HUES64 (cell line): Measurements from ENCODE around the gene TCF12.
A peak's percentile ranks its signal among the peaks of the same experiment; 100 is the strongest.
"Not testable (repeated sequence)": the region's sequence is repeated elsewhere in the genome, so short reads cannot be mapped to it uniquely, and the experiment has no call there.

Experiments used
- H3K27ac ChIP-seq: 2 replicates; pipeline ENCODE4 v1.7.0; 2013; ENCODE audit warnings: low read depth, low read length, inconsistent platforms
- H3K27me3 ChIP-seq: 2 replicates; pipeline ENCODE4 v1.6.1; 2013; ENCODE audit warnings: mild to moderate bottlenecking, low read length; ENCODE audit not compliant: insufficient read depth
- H3K36me3 ChIP-seq: 2 replicates; pipeline ENCODE4 v1.6.1; 2013; ENCODE audit warnings: mild to moderate bottlenecking, low read length; ENCODE audit not compliant: insufficient read depth
- H3K4me1 ChIP-seq: 2 replicates; pipeline ENCODE4 v1.6.1; 2013; ENCODE audit warnings: mild to moderate bottlenecking, low read length, moderate library complexity; ENCODE audit not compliant: insufficient read depth
- H3K4me3 ChIP-seq: 2 replicates; pipeline ENCODE4 v1.5.1; 2013; ENCODE audit warnings: mild to moderate bottlenecking, low read length, moderate library complexity
- H3K9ac ChIP-seq: 2 replicates; pipeline ENCODE4 v1.6.1; 2013; ENCODE audit warnings: mild to moderate bottlenecking, low read depth, low read length
- H3K9me3 ChIP-seq: 2 replicates; pipeline ENCODE4 v1.6.1; 2013; ENCODE audit warnings: low read depth, low read length; ENCODE audit not compliant: insufficient read depth
- WGBS: fragments of 150-250, 120-280 bp; methylation state at CpG from one replicate; pipeline ENCODE4 v1.1.7; 2013; ENCODE audit warnings: missing lambda C conversion rate; 5-methylcytosine and 5-hydroxymethylcytosine counted together

Gene TCF12

GRCh38 chr15:56946150-56946549, 27.7 kb downstream of the TCF12 start:
- Histone ChIP-seq H3K9me3 (peaks cover 8% of the 10 kb centered on the region; the same call in 1 of the 2 replicates), H3K4me1 (peaks cover 15% of the 10 kb centered on the region; the same call in 1 of the 2 replicates), H3K27me3 (no peaks in the 10 kb centered on the region), H3K4me3 (no peak overlapping the region), H3K27ac (no peak overlapping the region), H3K36me3 (peaks cover 4% of the 10 kb centered on the region), H3K9ac (no peak overlapping the region)
- WGBS = 96% methylated on average over 3 of the region's 3 CpGs

- H3K9ac ChIP-seq = no peak overlapping the region
- 94% methylated on average over 6 of the region's 6 CpGs for WGBS
- H3K36me3 ChIP-seq = peaks cover 4% of the 10 kb centered on the region
- H3K4me1 ChIP-seq = 0 out of 2 replicates have a peak, but pooled peaks cover 5% of the 10 kb centered on the region
- no peak overlapping the region for H3K27ac ChIP-seq
- peaks cover 8% of the 10 kb centered on the region; the same call in 1 of the 2 replicates for H3K9me3 ChIP-seq
- H3K27me3 ChIP-seq = no peaks in the 10 kb centered on the region
- no peak overlapping the region for H3K4me3 ChIP-seq
These were observed 29.7 kb downstream of the TCF12 start for GRCh38 chr15:56948000-56948763.

DNA sequence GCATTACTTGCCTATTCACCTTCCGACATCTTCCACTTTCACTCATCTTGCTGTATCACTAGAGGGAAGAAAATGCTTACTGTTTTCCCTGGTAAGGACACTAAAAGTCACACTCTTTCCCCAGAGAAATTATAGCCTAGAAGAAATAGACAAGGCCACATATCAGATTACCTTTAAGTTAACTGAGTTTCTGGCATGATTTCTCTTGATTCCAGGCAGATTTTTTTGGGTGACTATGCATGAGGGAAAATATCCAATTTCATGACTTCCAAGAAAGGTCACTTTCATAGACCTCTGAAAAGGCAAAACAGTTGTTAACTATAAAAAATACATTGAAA, 30.3 kb downstream of the TCF12 start:
- H3K27me3 ChIP-seq = no peaks in the 10 kb centered on the region
- 97% methylated on average over 1 of the region's 1 CpG for WGBS
- H3K27ac ChIP-seq = no peak overlapping the region
- H3K9me3 ChIP-seq = peaks cover 8% of the 10 kb centered on the region; the same call in 1 of the 2 replicates
- 0 out of 2 replicates have a peak, but pooled peaks cover 5% of the 10 kb centered on the region for H3K4me1 ChIP-seq
- no peak overlapping the region for H3K9ac ChIP-seq
- H3K36me3 ChIP-seq = peaks cover 4% of the 10 kb centered on the region
- H3K4me3 ChIP-seq = no peak overlapping the region

DNA sequence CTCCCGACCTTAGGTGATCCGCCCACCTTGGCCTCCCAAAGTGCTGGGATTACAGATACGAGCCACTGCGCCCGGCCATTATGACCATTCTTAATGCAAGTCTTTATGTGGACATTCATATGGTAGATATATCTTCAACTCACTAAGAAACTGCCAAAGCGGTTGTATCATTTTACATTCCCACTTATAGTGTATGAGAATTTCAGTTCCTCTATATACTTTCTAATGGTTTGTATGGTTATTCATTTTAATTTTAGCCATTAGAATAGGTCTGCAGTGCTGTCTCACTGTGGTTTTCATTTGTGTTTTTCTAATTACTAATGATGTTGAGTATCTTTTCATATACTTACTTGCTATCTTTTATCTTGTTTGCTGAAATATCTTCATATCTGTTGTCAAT, 32.5 kb downstream of the TCF12 start:
- Histone ChIP-seq H3K4me3 (no peak overlapping the region), H3K9ac (no peak overlapping the region), H3K4me1 (0 out of 2 replicates have a peak, but pooled peaks cover 5% of the 10 kb centered on the region), H3K36me3 (peaks cover 2% of the 10 kb centered on the region), H3K9me3 (peaks cover 3% of the 10 kb centered on the region; the same call in 1 of the 2 replicates), H3K27ac (no peak overlapping the region), H3K27me3 (no peaks in the 10 kb centered on the region)
- 97% methylated on average over 3 of the region's 6 CpGs for WGBS

GRCh38 chr15:56953790-56954189, 35.3 kb downstream of the TCF12 start:
- no CpG with 5 or more reads among the region's 1 CpG for WGBS

DNA sequence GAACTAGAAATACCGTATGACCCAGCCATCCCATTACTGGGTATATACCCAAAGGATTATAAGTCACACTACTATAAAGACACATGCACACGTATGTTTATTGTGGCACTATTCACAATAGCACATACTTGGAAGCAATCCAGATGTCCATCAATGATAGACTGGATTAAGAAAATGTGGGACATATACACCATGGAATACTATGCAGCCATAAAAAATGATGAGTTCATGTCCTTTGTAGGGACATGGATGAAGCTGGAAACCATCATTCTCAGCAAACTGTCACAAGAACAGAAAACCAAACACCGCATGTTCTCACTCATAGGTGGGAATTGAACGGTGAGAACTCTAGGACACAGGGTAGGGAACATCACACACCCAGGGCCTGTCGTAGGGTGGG, 36.6 kb downstream of the TCF12 start:
- not testable (repeated sequence) for H3K4me3 ChIP-seq, H3K9ac ChIP-seq, H3K27ac ChIP-seq, H3K27me3 ChIP-seq, H3K9me3 ChIP-seq, H3K36me3 ChIP-seq
- peaks cover 29% of the 10 kb centered on the region for H3K4me1 ChIP-seq
- WGBS = over 99% methylated on average over 5 of the region's 5 CpGs

More at GRCh38 chr15:56953790-56954189, 35.3 kb downstream of the TCF12 start:
- H3K27ac ChIP-seq = no peak overlapping the region
- H3K27me3 ChIP-seq = no peaks in the 10 kb centered on the region
- no peak overlapping the region for H3K4me3 ChIP-seq
- H3K36me3 ChIP-seq = no peaks in the 10 kb centered on the region; the same call in 1 of the 2 replicates
- H3K9ac ChIP-seq = no peak overlapping the region
- H3K4me1 ChIP-seq = peaks cover 26% of the 10 kb centered on the region
- no peaks in the 10 kb centered on the region; the same call in 1 of the 2 replicates for H3K9me3 ChIP-seq

- no peaks in the 10 kb centered on the region; the same call in 1 of the 2 replicates for H3K36me3 ChIP-seq
- no peaks in the 10 kb centered on the region for H3K27me3 ChIP-seq
- no peak overlapping the region for H3K4me3 ChIP-seq
- H3K9ac ChIP-seq = no peak overlapping the region
- no peaks in the 10 kb centered on the region; the same call in 1 of the 2 replicates for H3K9me3 ChIP-seq
- peaks cover 29% of the 10 kb centered on the region for H3K4me1 ChIP-seq
- H3K27ac ChIP-seq = no peak overlapping the region
These were observed 38.1 kb downstream of the TCF12 start for GRCh38 chr15:56956538-56956937.

GRCh38 chr15:56957812-56958406, 39.5 kb downstream of the TCF12 start:
- Histone ChIP-seq H3K4me1 (peaks cover 39% of the 10 kb centered on the region), H3K36me3 (no peaks in the 10 kb centered on the region; the same call in 1 of the 2 replicates), H3K27ac (peak overlapping the region; percentile 14), H3K9me3 (no peaks in the 10 kb centered on the region; the same call in 1 of the 2 replicates), H3K27me3 (no peaks in the 10 kb centered on the region), H3K9ac (no peak overlapping the region), H3K4me3 (no peak overlapping the region)
- 38% methylated on average over 5 of the region's 5 CpGs for WGBS

DNA sequence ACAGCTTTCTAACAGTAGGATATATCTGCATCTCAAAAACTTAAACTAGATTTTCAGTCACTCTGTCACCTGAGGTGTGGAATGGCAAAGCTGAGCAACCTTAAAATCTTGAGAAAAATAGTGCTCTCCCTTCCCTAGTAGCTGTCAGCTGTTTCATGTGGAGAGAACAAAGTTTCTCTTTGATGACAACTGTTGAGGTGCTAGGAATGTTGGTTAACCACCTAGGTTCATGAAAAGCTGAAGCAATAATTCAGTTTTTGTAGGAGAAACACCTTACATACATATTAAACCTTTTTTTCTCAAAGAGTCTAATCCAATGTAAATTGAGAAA, 40.8 kb downstream of the TCF12 start:
- peaks cover 52% of the 10 kb centered on the region for H3K4me1 ChIP-seq
- no peak overlapping the region for H3K27ac ChIP-seq
- H3K9ac ChIP-seq = no peak overlapping the region
- no peak overlapping the region for H3K4me3 ChIP-seq
- no peaks in the 10 kb centered on the region for H3K9me3 ChIP-seq
- H3K36me3 ChIP-seq = no peaks in the 10 kb centered on the region
- H3K27me3 ChIP-seq = no peaks in the 10 kb centered on the region

DNA sequence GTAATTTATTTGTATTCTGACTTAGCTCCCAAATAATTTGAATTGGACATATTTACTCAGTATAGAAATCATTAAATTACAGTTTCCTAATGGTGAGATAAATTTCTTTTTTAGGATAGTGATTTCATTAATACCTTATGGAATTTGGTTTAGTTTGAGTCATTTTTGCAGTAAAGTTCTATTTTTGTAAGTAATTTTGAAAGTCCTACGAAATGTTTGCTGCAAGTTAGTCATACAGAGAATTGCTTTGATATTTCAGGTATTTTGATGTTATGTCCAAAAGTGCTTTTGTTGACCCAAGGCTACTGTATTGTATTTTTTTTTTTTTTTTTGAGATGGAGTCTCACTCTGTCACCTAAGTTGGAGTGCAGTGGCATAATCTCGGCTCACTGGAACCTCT, 41.7 kb downstream of the TCF12 start:
- no peaks in the 10 kb centered on the region for H3K27me3 ChIP-seq
- H3K9ac ChIP-seq = no peak overlapping the region
- H3K36me3 ChIP-seq = no peaks in the 10 kb centered on the region
- no peaks in the 10 kb centered on the region for H3K9me3 ChIP-seq
- 97% methylated on average over 2 of the region's 2 CpGs for WGBS
- H3K4me1 ChIP-seq = peaks cover 56% of the 10 kb centered on the region
- H3K4me3 ChIP-seq = no peak overlapping the region
- H3K27ac ChIP-seq = no peak overlapping the region

DNA sequence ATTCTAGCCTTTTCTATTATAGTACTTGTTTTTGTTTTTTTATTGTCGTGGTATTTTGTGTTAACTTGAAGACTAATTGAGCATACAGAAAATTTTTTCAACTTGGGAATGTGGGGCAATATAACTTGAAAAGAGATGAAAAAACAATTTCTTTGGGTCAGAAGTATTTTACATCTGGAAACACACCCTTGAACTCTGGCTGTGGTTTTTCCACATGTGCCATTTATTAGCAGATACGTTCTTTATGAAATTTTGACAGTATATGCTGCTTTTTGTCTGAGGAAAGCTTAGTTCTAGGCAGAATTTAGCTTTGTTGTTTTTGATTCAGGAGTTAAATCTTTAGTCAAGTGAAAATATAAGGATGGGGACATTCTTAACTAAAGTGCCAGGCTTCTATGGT, 44.7 kb downstream of the TCF12 start:
- no peak overlapping the region for H3K4me3 ChIP-seq
- H3K9me3 ChIP-seq = no peaks in the 10 kb centered on the region
- no peaks in the 10 kb centered on the region for H3K36me3 ChIP-seq
- no peak overlapping the region for H3K9ac ChIP-seq
- H3K27me3 ChIP-seq = no peaks in the 10 kb centered on the region
- peak overlapping the region; percentile 20; the same call in 1 of the 2 replicates for H3K27ac ChIP-seq
- 79% methylated on average over 2 of the region's 2 CpGs for WGBS
- peaks cover 42% of the 10 kb centered on the region for H3K4me1 ChIP-seq
